GM18505 (cell line): ENCODE measurements around the gene CCDC127.

ENCODE experiments used
- ATAC-seq: cut with Tn5 transposase; IDR thresholded peaks from one replicate; pipeline ENCODE4 v1.9.1; 2021; ENCODE audit not compliant: unreplicated experiment
- POLR2A ChIP-seq: IDR thresholded peaks from 4 replicates; pipeline ENCODE4 v1.6.1; 2011; ENCODE audit warnings: borderline replicate concordance; ENCODE audit not compliant: insufficient read depth, insufficient read length; ENCODE audit errors: extremely low read depth

CCDC127 gene

GRCh38 chr5:208449-209114 is 9.4 kb downstream of the CCDC127 start:
- no peak for TF ChIP-seq POLR2A
- ATAC-seq: no peak

GRCh38 chr5:207599-207998 is 10.4 kb downstream of the CCDC127 start:
- TF ChIP-seq POLR2A: no peak
- no peak for ATAC-seq

GRCh38 chr5:206927-207536 is 10.9 kb downstream of the CCDC127 start:
- TF ChIP-seq POLR2A: no peak
- ATAC-seq: no peak

GRCh38 chr5:206406-206805 is 11.5 kb downstream of the CCDC127 start:
- no peak for ATAC-seq
- TF ChIP-seq POLR2A: no peak

GRCh38 chr5:204966-205670 is 12.8 kb downstream of the CCDC127 start:
- no peak for TF ChIP-seq POLR2A
- ATAC-seq: no peak

- ATAC-seq: no peak
- TF ChIP-seq POLR2A: no peak
These were observed 13.5 kb downstream of the CCDC127 start for GRCh38 chr5:204462-204861.

- TF ChIP-seq POLR2A: no peak
These were observed 14.0 kb downstream of the CCDC127 start for GRCh38 chr5:204001-204400.

GRCh38 chr5:203246-203930 is 14.6 kb downstream of the CCDC127 start:
- no peak for TF ChIP-seq POLR2A
- ATAC-seq: no peak

More at GRCh38 chr5:204001-204400, 14.0 kb downstream of the CCDC127 start:
- no peak for ATAC-seq

GRCh38 chr5:201672-202071 is 16.3 kb downstream of the CCDC127 start:
- TF ChIP-seq POLR2A: no peak
- no peak for ATAC-seq

- no peak for TF ChIP-seq POLR2A
- no peak for ATAC-seq
These were observed 17.0 kb downstream of the CCDC127 start for GRCh38 chr5:200985-201384.

GRCh38 chr5:199950-200645 is 17.9 kb downstream of the CCDC127 start:
- ATAC-seq: no peak
- no peak for TF ChIP-seq POLR2A

- ATAC-seq: no peak
- no peak for TF ChIP-seq POLR2A
These were observed 18.6 kb downstream of the CCDC127 start for GRCh38 chr5:199197-199949.
